Skeletal muscle tissue (tissue), 4 donors: Measurements from ENCODE around the gene TNS3. TPM values are rescaled to one million over a fixed set of nuclear protein-coding genes. Genes with fewer than 3 reads are reported as not detected.

Experiments
- H3K27ac ChIP-seq: one replicate; pipeline ENCODE4 v1.7.0; 2013; ENCODE audit warnings: mild to moderate bottlenecking, low read depth, low read length, inconsistent platforms
- H3K27me3 ChIP-seq, 3 donors: one replicate each; pipeline ENCODE4 v1.7.0; 2013; ENCODE audit warnings: low read length in 3 of 3; ENCODE audit not compliant: control insufficient read depth in 3 of 3, insufficient read depth in 3 of 3
- H3K36me3 ChIP-seq, 3 donors: one replicate each; pipeline ENCODE4 v1.7.0; 2013; ENCODE audit warnings: low read length in 3 of 3; ENCODE audit not compliant: control insufficient read depth in 3 of 3, insufficient read depth in 3 of 3
- H3K4me1 ChIP-seq, 3 donors: one replicate each; pipeline ENCODE4 v1.7.0; 2013; ENCODE audit warnings: low read length in 3 of 3, mild to moderate bottlenecking in 3 of 3; ENCODE audit not compliant: control insufficient read depth in 3 of 3, insufficient read depth in 3 of 3
- H3K4me3 ChIP-seq, 3 donors: one replicate each; pipeline ENCODE4 v1.7.0; 2013; ENCODE audit warnings: low read length in 3 of 3
- H3K9ac ChIP-seq, 3 donors: one replicate each; pipeline ENCODE4 v1.7.0; 2013; ENCODE audit warnings: low read length in 3 of 3, mild to moderate bottlenecking in 3 of 3, moderate library complexity in 2 of 3, low read depth in 1 of 3
- H3K9me3 ChIP-seq, 3 donors: one replicate each; pipeline ENCODE4 v1.7.0; 2013; ENCODE audit warnings: low read length in 3 of 3; ENCODE audit not compliant: control insufficient read depth in 3 of 3
- total RNA-seq: library from RNA; depleted of rRNA; stranded (reverse); fragments of >200 nt; gene quantifications from one replicate; pipeline ENCODE4 v1.2.3, GENCODE V29; 2014
- donor health status: Osteomylitis.

Gene TNS3
- total RNA-seq, 1 donor from 2014 or later, result 33.4 TPM

- Histone ChIP-seq H3K36me3 (peaks cover 17 to 33% (median 29%) of the 10 kb centered on the region in 3 donors), H3K4me1 (peaks cover 10 to 23% (median 23%) of the 10 kb centered on the region in 3 donors), H3K9ac (no peak overlapping the region), H3K9me3 (no peaks in the 10 kb centered on the region), H3K4me3 (no peak overlapping the region), H3K27ac (peak overlapping the region; percentile 47), H3K27me3 (no peaks in the 10 kb centered on the region)
Measured at GRCh38 chr7:47302560-47302959, 279.4 kb downstream of the TNS3 start.

GRCh38 chr7:47301657-47302295, 280.1 kb downstream of the TNS3 start:
- no peak overlapping the region for H3K27ac ChIP-seq

GRCh38 chr7:47301105-47301477, 280.8 kb downstream of the TNS3 start:
- Histone ChIP-seq H3K27ac (no peak overlapping the region), H3K27me3 (no peaks in the 10 kb centered on the region), H3K9ac (no peak overlapping the region), H3K4me3 (no peak overlapping the region), H3K4me1 (peaks cover 10 to 23% (median 23%) of the 10 kb centered on the region in 3 donors), H3K9me3 (no peaks in the 10 kb centered on the region), H3K36me3 (peaks cover 27 to 43% (median 34%) of the 10 kb centered on the region in 3 donors)

More at GRCh38 chr7:47301657-47302295, 280.1 kb downstream of the TNS3 start:
- Histone ChIP-seq H3K9me3 (no peaks in the 10 kb centered on the region), H3K9ac (no peak overlapping the region), H3K36me3 (peaks cover 24 to 37% (median 34%) of the 10 kb centered on the region in 3 donors), H3K4me1 (peaks cover 10 to 23% (median 23%) of the 10 kb centered on the region in 3 donors), H3K4me3 (no peak overlapping the region), H3K27me3 (no peaks in the 10 kb centered on the region)

- H3K36me3 ChIP-seq, result peaks cover 28 to 43% (median 34%) of the 10 kb centered on the region in 3 donors
- H3K4me3 ChIP-seq, result no peak overlapping the region
Measured at GRCh38 chr7:47300472-47301104, 281.3 kb downstream of the TNS3 start.

GRCh38 chr7:47299496-47299895, 282.4 kb downstream of the TNS3 start:
- peaks cover 28 to 43% (median 34%) of the 10 kb centered on the region in 3 donors for H3K36me3 ChIP-seq
- H3K9me3 ChIP-seq, result no peaks in the 10 kb centered on the region
- H3K4me1 ChIP-seq, result peaks cover 8 to 22% (median 15%) of the 10 kb centered on the region in 3 donors
- H3K9ac ChIP-seq, result no peak overlapping the region
- no peak overlapping the region for H3K27ac ChIP-seq
- H3K4me3 ChIP-seq, result no peak overlapping the region
- H3K27me3 ChIP-seq, result no peaks in the 10 kb centered on the region

More at GRCh38 chr7:47300472-47301104, 281.3 kb downstream of the TNS3 start:
- H3K27ac ChIP-seq, result no peak overlapping the region
- no peaks in the 10 kb centered on the region for H3K9me3 ChIP-seq
- no peaks in the 10 kb centered on the region for H3K27me3 ChIP-seq
- peaks cover 10 to 23% (median 23%) of the 10 kb centered on the region in 3 donors for H3K4me1 ChIP-seq
- no peak overlapping the region for H3K9ac ChIP-seq

- H3K4me3 ChIP-seq, result no peak overlapping the region
- no peak overlapping the region for H3K27ac ChIP-seq
- H3K27me3 ChIP-seq, result no peaks in the 10 kb centered on the region
- H3K9ac ChIP-seq, result no peak overlapping the region
- H3K9me3 ChIP-seq, result no peaks in the 10 kb centered on the region
- peaks cover 28 to 41% (median 30%) of the 10 kb centered on the region in 3 donors for H3K36me3 ChIP-seq
- H3K4me1 ChIP-seq, result peaks cover 13 to 27% (median 13%) of the 10 kb centered on the region in 3 donors
Measured at GRCh38 chr7:47298636-47299035, 283.3 kb downstream of the TNS3 start.

- H3K4me3 ChIP-seq, result no peak overlapping the region
- peaks cover 14 to 28% (median 15%) of the 10 kb centered on the region in 3 donors for H3K4me1 ChIP-seq
- no peaks in the 10 kb centered on the region for H3K27me3 ChIP-seq
- no peak overlapping the region for H3K9ac ChIP-seq
- H3K27ac ChIP-seq, result no peak overlapping the region
- no peaks in the 10 kb centered on the region for H3K9me3 ChIP-seq
- peaks cover 31 to 45% (median 31%) of the 10 kb centered on the region in 3 donors for H3K36me3 ChIP-seq
Measured at GRCh38 chr7:47297120-47297519, 284.8 kb downstream of the TNS3 start.

- H3K27ac ChIP-seq, result no peak overlapping the region
- peaks cover 19 to 38% (median 21%) of the 10 kb centered on the region in 3 donors for H3K4me1 ChIP-seq
- peaks cover 23 to 33% (median 29%) of the 10 kb centered on the region in 3 donors for H3K36me3 ChIP-seq
- H3K9me3 ChIP-seq, result no peaks in the 10 kb centered on the region
- H3K27me3 ChIP-seq, result no peaks in the 10 kb centered on the region
- no peak overlapping the region for H3K9ac ChIP-seq
- no peak overlapping the region for H3K4me3 ChIP-seq
Measured at GRCh38 chr7:47295606-47296005, 286.3 kb downstream of the TNS3 start.

GRCh38 chr7:47294556-47295222, 287.2 kb downstream of the TNS3 start:
- peaks cover 19 to 38% (median 21%) of the 10 kb centered on the region in 3 donors for H3K4me1 ChIP-seq
- no peaks in the 10 kb centered on the region for H3K9me3 ChIP-seq
- no peaks in the 10 kb centered on the region for H3K27me3 ChIP-seq
- H3K27ac ChIP-seq, result peak overlapping the region; percentile 65
- H3K36me3 ChIP-seq, result peaks cover 19 to 27% (median 25%) of the 10 kb centered on the region in 3 donors
- H3K9ac ChIP-seq, result no peak overlapping the region
- H3K4me3 ChIP-seq, result no peak overlapping the region
